ENCODE data around the gene NUMB. TPM values are rescaled to one million over a fixed set of nuclear protein-coding genes. Genes with fewer than 3 reads are reported as not detected.
"Not testable (repeated sequence)": the region's sequence is repeated elsewhere in the genome, so short reads cannot be mapped to it uniquely, and the experiment has no call there.

NUMB gene
- total RNA-seq, 2 experiments from 2014 or later: 24.2 to 26.4 TPM

- intact Hi-C loops (cut with micrococcal nuclease): loop anchor here (1.0 kb wide), 1 partner anchor 82 kb away; no protein-coding TSS in a partner anchor
- CTCF ChIA-PET: no interaction called here
- no peak for DNase-seq
Measured at GRCh38 chr14:73372529-73372928, 85.8 kb downstream of the NUMB start.

GRCh38 chr14:73370561-73370960 is 87.8 kb downstream of the NUMB start:
- no peak overlapping the region for H3K4me3 Mint-ChIP-seq
- DNase-seq: no peak

More at GRCh38 chr14:73372529-73372928, 85.8 kb downstream of the NUMB start:
- H3K4me3 Mint-ChIP-seq: no peak overlapping the region
- no peaks in the 10 kb centered on the region for H3K27me3 Mint-ChIP-seq (ENCODE audit: low read depth)
- no peaks in the 10 kb centered on the region for H3K36me3 Mint-ChIP-seq (ENCODE audit: low read depth)
- H3K9me3 Mint-ChIP-seq: no peaks in the 10 kb centered on the region
- H3K4me1 Mint-ChIP-seq (ENCODE audit: low read depth): peaks cover 8% of the 10 kb centered on the region
- no peak overlapping the region for H3K27ac Mint-ChIP-seq

DNA sequence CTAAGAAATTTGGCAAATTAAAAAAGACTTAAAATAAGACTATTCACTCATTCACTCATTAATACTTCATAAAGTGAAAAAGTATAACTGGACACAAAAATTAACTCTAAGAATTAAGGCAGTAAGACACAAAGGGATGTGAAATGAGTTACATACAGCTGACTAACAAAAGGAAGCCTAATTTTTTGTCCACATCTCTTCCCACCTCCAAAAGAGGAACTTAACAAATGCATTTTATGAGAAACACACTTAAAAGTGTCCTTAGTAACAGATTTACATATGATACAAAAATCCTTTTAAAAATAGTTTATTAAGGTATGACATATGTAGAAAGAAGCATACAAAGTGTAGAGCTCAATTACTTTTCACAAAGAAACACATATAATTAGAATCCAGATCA is 88.9 kb downstream of the NUMB start:
- no peaks in the 10 kb centered on the region for H3K9me3 Mint-ChIP-seq
- H3K4me1 Mint-ChIP-seq (ENCODE audit: low read depth): peaks cover 8% of the 10 kb centered on the region
- H3K4me3 Mint-ChIP-seq: no peak overlapping the region
- CTCF ChIA-PET: no interaction called here
- intact Hi-C loops (cut with micrococcal nuclease): no loop called here
- no peaks in the 10 kb centered on the region for H3K27me3 Mint-ChIP-seq (ENCODE audit: low read depth)
- peaks cover 1% of the 10 kb centered on the region for H3K36me3 Mint-ChIP-seq (ENCODE audit: low read depth)
- H3K27ac Mint-ChIP-seq: no peak overlapping the region
- DNase-seq: no peak

More at GRCh38 chr14:73370561-73370960, 87.8 kb downstream of the NUMB start:
- Mint-ChIP-seq H3K27ac (no peak overlapping the region), H3K9me3 (no peaks in the 10 kb centered on the region), H3K4me1 (ENCODE audit: low read depth) (peaks cover 8% of the 10 kb centered on the region), H3K27me3 (ENCODE audit: low read depth) (no peaks in the 10 kb centered on the region), H3K36me3 (ENCODE audit: low read depth) (no peaks in the 10 kb centered on the region)
- CTCF ChIA-PET: no interaction called here
- intact Hi-C loops (cut with micrococcal nuclease): no loop called here

GRCh38 chr14:73368616-73369015 is 89.7 kb downstream of the NUMB start:
- peaks cover 8% of the 10 kb centered on the region for H3K4me1 Mint-ChIP-seq (ENCODE audit: low read depth)
- no peak overlapping the region for H3K27ac Mint-ChIP-seq
- CTCF ChIA-PET: no interaction called here
- H3K4me3 Mint-ChIP-seq: no peak overlapping the region
- H3K36me3 Mint-ChIP-seq (ENCODE audit: low read depth): peaks cover 3% of the 10 kb centered on the region
- DNase-seq: no peak
- H3K27me3 Mint-ChIP-seq (ENCODE audit: low read depth): no peaks in the 10 kb centered on the region
- no peaks in the 10 kb centered on the region for H3K9me3 Mint-ChIP-seq
- intact Hi-C loops (cut with micrococcal nuclease): no loop called here

DNA sequence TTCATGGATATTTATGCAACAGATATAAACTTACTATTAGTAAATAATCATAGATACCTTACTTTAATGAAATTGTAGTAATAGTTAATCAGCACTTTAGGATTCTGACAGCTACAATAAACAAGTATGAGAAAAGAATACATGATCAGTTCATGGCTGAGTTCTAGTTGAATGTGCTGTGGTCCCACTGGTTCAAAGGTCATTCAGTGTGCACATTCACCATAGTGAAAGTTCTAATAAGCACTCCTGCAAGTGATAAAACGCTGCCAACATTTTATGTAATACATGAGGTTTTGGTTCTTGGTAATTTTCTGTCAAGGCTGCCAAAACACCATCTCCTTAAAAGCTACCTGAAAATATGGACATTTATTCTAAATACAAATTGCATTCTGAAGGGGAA is 92.6 kb downstream of the NUMB start:
- peaks cover 6% of the 10 kb centered on the region for H3K36me3 Mint-ChIP-seq (ENCODE audit: low read depth)

DNA sequence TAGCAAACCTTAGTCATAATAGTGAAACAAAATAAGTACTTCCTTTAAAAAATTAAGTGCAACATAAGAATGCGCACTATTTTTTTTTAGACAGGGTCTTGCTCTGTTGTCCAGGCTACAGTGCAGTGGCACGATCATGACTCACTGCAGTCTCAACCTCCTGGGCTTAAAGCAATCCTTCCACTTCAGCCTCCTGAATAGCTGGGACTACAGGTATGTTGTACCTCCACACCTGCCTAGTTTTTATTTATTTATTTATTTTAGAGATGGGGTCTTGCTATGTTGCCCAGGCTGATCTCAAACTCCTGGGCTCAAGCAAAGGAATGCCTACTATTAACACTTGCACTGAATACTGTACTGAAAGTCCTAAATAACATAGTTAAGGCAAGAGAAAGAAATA is 93.8 kb downstream of the NUMB start:
- Mint-ChIP-seq H3K27ac (no peak overlapping the region), H3K36me3 (ENCODE audit: low read depth) (peaks cover 8% of the 10 kb centered on the region), H3K4me1 (ENCODE audit: low read depth) (no peaks in the 10 kb centered on the region), H3K9me3 (no peaks in the 10 kb centered on the region), H3K27me3 (ENCODE audit: low read depth) (no peaks in the 10 kb centered on the region), H3K4me3 (no peak overlapping the region)
- CTCF ChIA-PET: no interaction called here
- no peak for DNase-seq
- intact Hi-C loops (cut with micrococcal nuclease): no loop called here

More for the DNA sequence above, 92.6 kb downstream of the NUMB start:
- H3K4me1 Mint-ChIP-seq (ENCODE audit: low read depth): no peaks in the 10 kb centered on the region
- H3K27me3 Mint-ChIP-seq (ENCODE audit: low read depth): no peaks in the 10 kb centered on the region
- DNase-seq: no peak
- intact Hi-C loops (cut with micrococcal nuclease): no loop called here
- CTCF ChIA-PET: interaction anchor here (1.1 kb wide), 1 partner anchor 70 kb away, joined by 4 read pairs; no protein-coding TSS in a partner anchor
- no peaks in the 10 kb centered on the region for H3K9me3 Mint-ChIP-seq
- no peak overlapping the region for H3K4me3 Mint-ChIP-seq
- no peak overlapping the region for H3K27ac Mint-ChIP-seq

GRCh38 chr14:73359445-73359844 is 98.9 kb downstream of the NUMB start:
- CTCF ChIA-PET: interaction anchor here (0.6 kb wide), 1 partner anchor 291 kb away, joined by 4 read pairs; no protein-coding TSS in a partner anchor
- DNase-seq: no peak
- H3K27me3 Mint-ChIP-seq (ENCODE audit: low read depth): no peaks in the 10 kb centered on the region
- intact Hi-C loops (cut with micrococcal nuclease): no loop called here
- H3K4me1 Mint-ChIP-seq (ENCODE audit: low read depth): no peaks in the 10 kb centered on the region
- no peak overlapping the region for H3K4me3 Mint-ChIP-seq
- peaks cover 9% of the 10 kb centered on the region for H3K36me3 Mint-ChIP-seq (ENCODE audit: low read depth)
- H3K9me3 Mint-ChIP-seq: no peaks in the 10 kb centered on the region
- H3K27ac Mint-ChIP-seq: no peak overlapping the region

DNA sequence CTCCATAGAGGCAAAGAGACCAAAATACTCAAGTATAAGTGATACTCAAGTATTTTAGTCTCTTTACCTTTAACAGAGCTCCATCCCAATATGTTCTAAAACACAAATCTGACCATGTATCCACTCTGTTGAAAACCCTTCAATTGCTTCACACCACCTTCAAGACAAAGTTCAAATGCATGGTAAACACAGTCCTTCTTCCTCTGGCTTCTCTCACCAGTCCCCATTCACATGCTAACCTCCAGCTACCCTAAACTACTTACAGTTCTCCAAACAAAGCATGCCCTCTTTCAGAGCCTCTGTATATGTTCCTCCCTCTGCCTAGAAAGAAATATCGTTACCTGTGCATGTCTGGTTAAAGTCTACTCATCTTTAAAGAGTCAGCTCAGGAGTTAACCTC is 100.2 kb downstream of the NUMB start:
- H3K27me3 Mint-ChIP-seq (ENCODE audit: low read depth): no peaks in the 10 kb centered on the region
- CTCF ChIA-PET: no interaction called here
- H3K36me3 Mint-ChIP-seq (ENCODE audit: low read depth): peaks cover 6% of the 10 kb centered on the region
- H3K9me3 Mint-ChIP-seq: no peaks in the 10 kb centered on the region
- intact Hi-C loops (cut with micrococcal nuclease): no loop called here
- H3K27ac Mint-ChIP-seq: no peak overlapping the region
- DNase-seq: no peak
- H3K4me3 Mint-ChIP-seq: no peak overlapping the region
- no peaks in the 10 kb centered on the region for H3K4me1 Mint-ChIP-seq (ENCODE audit: low read depth)

DNA sequence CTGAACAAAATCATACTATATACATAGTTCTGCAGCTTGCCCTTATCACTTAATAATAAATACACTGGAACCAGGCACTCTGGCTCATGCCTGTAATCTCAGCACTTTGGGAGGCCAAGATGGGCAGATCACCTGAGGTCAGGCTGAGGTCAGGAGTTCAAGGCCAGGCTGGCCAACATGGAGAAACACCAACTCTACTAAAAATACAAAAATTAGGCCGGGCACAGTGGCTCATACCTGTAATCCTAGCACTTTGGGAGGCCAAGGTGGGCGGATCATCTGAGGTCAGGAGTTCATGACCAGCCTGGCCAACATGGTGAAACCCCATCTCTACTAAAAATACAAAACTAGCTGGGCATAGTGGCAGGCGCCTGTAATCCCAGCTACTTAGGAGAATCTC is 109.3 kb downstream of the NUMB start:
- DNase-seq; H3K9me3 Mint-ChIP-seq; H3K27ac Mint-ChIP-seq; H3K4me1 Mint-ChIP-seq (ENCODE audit: low read depth); intact Hi-C loops (cut with micrococcal nuclease); H3K27me3 Mint-ChIP-seq (ENCODE audit: low read depth); CTCF ChIA-PET; H3K36me3 Mint-ChIP-seq (ENCODE audit: low read depth); H3K4me3 Mint-ChIP-seq: not testable (repeated sequence)

- H3K9me3 Mint-ChIP-seq: no peaks in the 10 kb centered on the region
- no peaks in the 10 kb centered on the region for H3K36me3 Mint-ChIP-seq (ENCODE audit: low read depth)
- intact Hi-C loops (cut with micrococcal nuclease): no loop called here
- no peaks in the 10 kb centered on the region for H3K4me1 Mint-ChIP-seq (ENCODE audit: low read depth)
- CTCF ChIA-PET: interaction anchor here (0.5 to 1.4 kb wide), 2 partner anchors 10 to 154 kb away, joined by 3 read pairs; no protein-coding TSS in a partner anchor
- no peak overlapping the region for H3K4me3 Mint-ChIP-seq
- no peak overlapping the region for H3K27ac Mint-ChIP-seq
- no peak for DNase-seq
- H3K27me3 Mint-ChIP-seq (ENCODE audit: low read depth): no peaks in the 10 kb centered on the region
Measured at GRCh38 chr14:73344319-73344718, 114.0 kb downstream of the NUMB start.

DNA sequence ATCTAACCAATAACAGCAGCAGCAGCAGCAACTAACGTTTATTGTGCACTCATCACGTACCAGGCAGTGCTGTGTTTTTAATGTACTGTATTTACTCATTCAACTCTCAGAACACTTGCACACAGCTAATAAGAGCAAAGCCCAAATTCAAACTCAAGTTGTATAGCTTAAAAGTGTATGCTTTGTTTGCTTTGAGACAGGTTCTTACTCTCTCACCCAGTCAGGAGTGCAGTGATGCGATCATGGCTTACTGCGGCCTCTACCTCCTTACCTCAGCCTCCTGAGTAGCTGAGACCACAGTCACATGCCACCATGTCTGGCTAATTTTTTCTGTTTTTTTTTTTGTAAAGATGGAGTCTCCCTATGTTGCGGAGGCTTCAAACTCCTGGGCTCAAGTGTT is 115.7 kb downstream of the NUMB start:
- H3K27ac Mint-ChIP-seq: no peak overlapping the region
- H3K4me1 Mint-ChIP-seq (ENCODE audit: low read depth): no peaks in the 10 kb centered on the region
- no peaks in the 10 kb centered on the region for H3K36me3 Mint-ChIP-seq (ENCODE audit: low read depth)
- no peak overlapping the region for H3K4me3 Mint-ChIP-seq
- intact Hi-C loops (cut with micrococcal nuclease): no loop called here
- H3K9me3 Mint-ChIP-seq: no peaks in the 10 kb centered on the region
- no peak for DNase-seq
- no peaks in the 10 kb centered on the region for H3K27me3 Mint-ChIP-seq (ENCODE audit: low read depth)
- CTCF ChIA-PET: no interaction called here

GRCh38 chr14:73339846-73340595 is 118.3 kb downstream of the NUMB start:
- Mint-ChIP-seq H3K27ac (no peak overlapping the region), H3K36me3 (ENCODE audit: low read depth) (no peaks in the 10 kb centered on the region), H3K4me1 (ENCODE audit: low read depth) (no peaks in the 10 kb centered on the region), H3K27me3 (ENCODE audit: low read depth) (no peaks in the 10 kb centered on the region), H3K9me3 (no peaks in the 10 kb centered on the region), H3K4me3 (no peak overlapping the region)
- no peak for DNase-seq
- intact Hi-C loops (cut with micrococcal nuclease): no loop called here
- CTCF ChIA-PET: interaction anchor here (0.6 kb wide), 1 partner anchor 43 kb away, joined by 6 read pairs; no protein-coding TSS in a partner anchor

GRCh38 chr14:73339206-73339605 is 119.1 kb downstream of the NUMB start:
- H3K4me3 Mint-ChIP-seq: no peak overlapping the region
- intact Hi-C loops (cut with micrococcal nuclease): no loop called here
- no peak for DNase-seq
- CTCF ChIA-PET: no interaction called here
- no peaks in the 10 kb centered on the region for H3K27me3 Mint-ChIP-seq (ENCODE audit: low read depth)
- H3K4me1 Mint-ChIP-seq (ENCODE audit: low read depth): no peaks in the 10 kb centered on the region
- no peaks in the 10 kb centered on the region for H3K36me3 Mint-ChIP-seq (ENCODE audit: low read depth)
- H3K9me3 Mint-ChIP-seq: no peaks in the 10 kb centered on the region
- no peak overlapping the region for H3K27ac Mint-ChIP-seq
